ENCODE data around the gene CELA2A. TPM values are rescaled to one million over a fixed set of nuclear protein-coding genes. Genes with fewer than 3 reads are reported as not detected.

The CELA2A gene
- total RNA-seq, 1 experiment from 2014 or later = not detected

GRCh38 chr1:15440357-15440756 lies 16.2 kb upstream of the CELA2A start:
- POLR2A ChIA-PET = no interaction called here
- no TSS peak for BruUV-seq (replicated peaks)
- Histone ChIP-seq H3K4me1 (no peaks in the 10 kb centered on the region), H3K36me3 (ENCODE audit: control insufficient read depth, insufficient read depth, low read length) (no peaks in the 10 kb centered on the region), H3K27me3 (replicated peaks; ENCODE audit: control insufficient read depth, insufficient read depth, low read length) (no peaks in the 10 kb centered on the region; the same call in 1 of the 2 replicates), H3K4me3 (ENCODE audit: low read depth, low read length) (no peak overlapping the region), H3K9me3 (no peaks in the 10 kb centered on the region)
- no peak overlapping the region for H3K27ac Mint-ChIP-seq (ENCODE audit: unreplicated experiment)
- no peak for DNase-seq
- H3K9me3 Mint-ChIP-seq (ENCODE audit: unreplicated experiment) = no peaks in the 10 kb centered on the region
- CTCF ChIA-PET = no interaction called here
- no peaks in the 10 kb centered on the region for H3K27me3 Mint-ChIP-seq (ENCODE audit: insufficient read depth, unreplicated experiment)
- intact Hi-C loops (cut with micrococcal nuclease; ENCODE audit: unreplicated experiment) = no loop called here
- no peaks in the 10 kb centered on the region for H3K36me3 Mint-ChIP-seq (ENCODE audit: insufficient read depth, unreplicated experiment)
- no peak for TF ChIP-seq CTCF (IDR thresholded peaks at IDR 0.05; ENCODE audit: insufficient read depth in 1 of 2, low read depth in 1 of 2, low read length in 1 of 2, severe bottlenecking in 1 of 2, unreplicated experiment in 1 of 2)
- no peaks in the 10 kb centered on the region for H3K4me1 Mint-ChIP-seq (ENCODE audit: low read depth, unreplicated experiment)
- H3K4me3 Mint-ChIP-seq (ENCODE audit: unreplicated experiment) = no peak overlapping the region

- no peaks in the 10 kb centered on the region for H3K36me3 ChIP-seq (ENCODE audit: control insufficient read depth, insufficient read depth, low read length)
- no peaks in the 10 kb centered on the region for H3K4me1 Mint-ChIP-seq (ENCODE audit: low read depth, unreplicated experiment)
- no peak overlapping the region for H3K4me3 ChIP-seq (ENCODE audit: low read depth, low read length)
- no peaks in the 10 kb centered on the region for H3K9me3 ChIP-seq
- no peaks in the 10 kb centered on the region for H3K27me3 Mint-ChIP-seq (ENCODE audit: insufficient read depth, unreplicated experiment)
- no peaks in the 10 kb centered on the region for H3K9me3 Mint-ChIP-seq (ENCODE audit: unreplicated experiment)
- H3K27me3 ChIP-seq (replicated peaks; ENCODE audit: control insufficient read depth, insufficient read depth, low read length) = no peaks in the 10 kb centered on the region; the same call in 1 of the 2 replicates
- ChIA-PET POLR2A (no interaction called here), CTCF (no interaction called here)
- no peak for TF ChIP-seq CTCF (IDR thresholded peaks at IDR 0.05; ENCODE audit: insufficient read depth in 1 of 2, low read depth in 1 of 2, low read length in 1 of 2, severe bottlenecking in 1 of 2, unreplicated experiment in 1 of 2)
- no peak overlapping the region for H3K27ac Mint-ChIP-seq (ENCODE audit: unreplicated experiment)
- DNase-seq = no peak
- H3K36me3 Mint-ChIP-seq (ENCODE audit: insufficient read depth, unreplicated experiment) = no peaks in the 10 kb centered on the region
- BruUV-seq (replicated peaks) = no TSS peak
- intact Hi-C loops (cut with micrococcal nuclease; ENCODE audit: unreplicated experiment) = no loop called here
- H3K4me1 ChIP-seq = no peaks in the 10 kb centered on the region
- H3K4me3 Mint-ChIP-seq (ENCODE audit: unreplicated experiment) = no peak overlapping the region
Measured at GRCh38 chr1:15441247-15441646, 15.3 kb upstream of the CELA2A start.

- Mint-ChIP-seq H3K9me3 (ENCODE audit: unreplicated experiment) (no peaks in the 10 kb centered on the region), H3K36me3 (ENCODE audit: insufficient read depth, unreplicated experiment) (no peaks in the 10 kb centered on the region), H3K27me3 (ENCODE audit: insufficient read depth, unreplicated experiment) (no peaks in the 10 kb centered on the region), H3K27ac (ENCODE audit: unreplicated experiment) (no peak overlapping the region), H3K4me1 (ENCODE audit: low read depth, unreplicated experiment) (no peaks in the 10 kb centered on the region), H3K4me3 (ENCODE audit: unreplicated experiment) (no peak overlapping the region)
- intact Hi-C loops (cut with micrococcal nuclease; ENCODE audit: unreplicated experiment) = no loop called here
- no TSS peak for BruUV-seq (replicated peaks)
- CTCF ChIA-PET = no interaction called here
- Histone ChIP-seq H3K9me3 (no peaks in the 10 kb centered on the region), H3K27me3 (replicated peaks; ENCODE audit: control insufficient read depth, insufficient read depth, low read length) (no peaks in the 10 kb centered on the region; the same call in 1 of the 2 replicates), H3K4me3 (ENCODE audit: low read depth, low read length) (no peak overlapping the region), H3K4me1 (no peaks in the 10 kb centered on the region), H3K36me3 (ENCODE audit: control insufficient read depth, insufficient read depth, low read length) (no peaks in the 10 kb centered on the region)
- POLR2A ChIA-PET = no interaction called here
- DNase-seq = no peak
- TF ChIP-seq CTCF (IDR thresholded peaks at IDR 0.05; ENCODE audit: insufficient read depth in 1 of 2, low read depth in 1 of 2, low read length in 1 of 2, severe bottlenecking in 1 of 2, unreplicated experiment in 1 of 2) = no peak
Measured at GRCh38 chr1:15442119-15442518, 14.4 kb upstream of the CELA2A start.
